Thyroid gland (tissue), 4 donors: ENCODE results near the gene CHMP4A.

Experiments
- CTCF ChIP-seq, 6 experiments: fragments of 200-600 bp in 3 of 6; fragments of 450-650 bp in 3 of 6; sonication (generic) in 3 of 6; IDR thresholded peaks; one replicate each; pipeline ENCODE4 v1.5.1; 2016 to 2019; ENCODE audit warnings: antibody characterized with exemption in 6 of 6, mild to moderate bottlenecking in 2 of 6, inconsistent platforms in 1 of 6, moderate library complexity in 1 of 6
- POLR2A ChIP-seq, 2 donors: fragments of 450-650 bp; IDR thresholded peaks; one replicate each; pipeline ENCODE4 v1.6.1; 2017; ENCODE audit warnings: antibody characterized with exemption in 2 of 2, mild to moderate bottlenecking in 2 of 2, moderate library complexity in 1 of 2

GRCh38 chr14:24252289-24253124 is 39.2 kb upstream of the CHMP4A start:
- no peak for TF ChIP-seq POLR2A (IDR thresholded peaks at IDR 0.05)
- TF ChIP-seq CTCF (IDR thresholded peaks at IDR 0.05), result no peak
